ENCODE data around the gene GNB5. TPM values are rescaled to one million over a fixed set of nuclear protein-coding genes. Genes with fewer than 3 reads are reported as not detected.

Gene GNB5
- total and polyA plus RNA-seq, 2 of the 13 experiments (the other 11 are each of a cell fraction or from before 2014, with no cell fraction given): 13.7 to 14.4 TPM

DNA sequence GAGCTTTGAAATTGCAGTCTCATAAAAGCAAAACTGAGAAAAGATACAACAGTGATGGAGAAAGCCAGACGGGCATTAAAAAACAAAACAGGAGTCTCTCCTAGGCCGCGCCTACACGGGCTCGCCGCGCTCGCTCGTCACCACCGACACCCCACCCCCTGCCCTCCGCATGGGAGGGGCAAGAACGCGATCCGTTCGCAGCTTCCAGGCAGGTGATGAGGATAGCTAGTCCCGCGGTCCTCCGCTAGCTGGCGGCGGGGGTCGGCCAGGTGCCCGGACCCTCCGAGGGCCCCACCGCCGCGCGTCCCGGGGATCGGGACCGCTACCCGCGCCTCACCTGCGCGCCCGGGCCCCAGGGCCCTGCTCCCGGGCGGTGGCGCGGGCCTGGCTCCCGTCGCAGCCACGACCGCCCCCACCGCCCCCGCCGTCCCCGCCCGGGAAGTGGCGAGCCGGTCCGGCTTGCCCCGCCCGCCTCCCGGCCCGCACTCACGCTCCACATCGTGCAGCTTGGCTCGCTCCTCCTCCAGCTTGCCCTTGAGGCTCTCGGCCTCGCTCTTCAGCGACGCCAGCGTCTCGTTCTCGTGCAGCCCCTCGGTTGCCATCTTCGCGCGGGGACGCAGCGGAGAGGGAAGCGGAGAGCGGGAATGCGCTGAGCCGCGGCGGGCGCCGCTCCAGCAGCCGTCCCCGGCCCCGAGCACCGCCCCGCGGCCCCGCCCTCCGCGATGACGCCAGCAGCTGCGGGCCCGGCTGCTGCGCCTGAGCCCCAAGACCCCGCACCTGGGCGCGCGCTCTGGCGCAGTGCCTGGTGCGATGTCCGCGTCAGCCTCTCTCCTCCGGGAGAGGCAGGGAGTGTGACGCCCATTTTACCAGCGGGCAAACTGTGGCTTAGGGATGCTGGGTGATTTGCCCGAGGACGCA is 11.7 kb downstream of the GNB5 start (continued):
- TF ChIP-seq, protein P1, sequence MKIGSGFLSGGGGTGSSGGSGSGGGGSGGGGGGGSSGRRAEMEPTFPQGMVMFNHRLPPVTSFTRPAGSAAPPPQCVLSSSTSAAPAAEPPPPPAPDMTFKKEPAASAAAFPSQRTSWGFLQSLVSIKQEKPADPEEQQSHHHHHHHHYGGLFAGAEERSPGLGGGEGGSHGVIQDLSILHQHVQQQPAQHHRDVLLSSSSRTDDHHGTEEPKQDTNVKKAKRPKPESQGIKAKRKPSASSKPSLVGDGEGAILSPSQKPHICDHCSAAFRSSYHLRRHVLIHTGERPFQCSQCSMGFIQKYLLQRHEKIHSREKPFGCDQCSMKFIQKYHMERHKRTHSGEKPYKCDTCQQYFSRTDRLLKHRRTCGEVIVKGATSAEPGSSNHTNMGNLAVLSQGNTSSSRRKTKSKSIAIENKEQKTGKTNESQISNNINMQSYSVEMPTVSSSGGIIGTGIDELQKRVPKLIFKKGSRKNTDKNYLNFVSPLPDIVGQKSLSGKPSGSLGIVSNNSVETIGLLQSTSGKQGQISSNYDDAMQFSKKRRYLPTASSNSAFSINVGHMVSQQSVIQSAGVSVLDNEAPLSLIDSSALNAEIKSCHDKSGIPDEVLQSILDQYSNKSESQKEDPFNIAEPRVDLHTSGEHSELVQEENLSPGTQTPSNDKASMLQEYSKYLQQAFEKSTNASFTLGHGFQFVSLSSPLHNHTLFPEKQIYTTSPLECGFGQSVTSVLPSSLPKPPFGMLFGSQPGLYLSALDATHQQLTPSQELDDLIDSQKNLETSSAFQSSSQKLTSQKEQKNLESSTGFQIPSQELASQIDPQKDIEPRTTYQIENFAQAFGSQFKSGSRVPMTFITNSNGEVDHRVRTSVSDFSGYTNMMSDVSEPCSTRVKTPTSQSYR (CRISPR knock-in tag; IDR thresholded peaks at IDR 0.05; ENCODE audit: borderline replicate concordance): peak; percentile 45; the same call in 1 of the 2 replicates
- TF ChIP-seq ZNF878 (CRISPR knock-in tag; IDR thresholded peaks at IDR 0.05) (no peak), RFXAP (CRISPR knock-in tag; IDR thresholded peaks at IDR 0.05; ENCODE audit: borderline replicate concordance) (0 out of 2 replicates have a peak, but pooled peaks have one; percentile 25), SNRNP70 (IDR thresholded peaks at IDR 0.05; ENCODE audit: low read depth, low read length) (no peak), KAT7 (CRISPR knock-in tag; IDR thresholded peaks at IDR 0.05; ENCODE audit: borderline replicate concordance) (no peak), ZNF333 (CRISPR knock-in tag; IDR thresholded peaks at IDR 0.05; ENCODE audit: borderline replicate concordance) (no peak; the same call in 1 of the 2 replicates), ZNF776 (CRISPR knock-in tag; IDR thresholded peaks at IDR 0.05) (peak; percentile 31; the same call in 1 of the 2 replicates), TARDBP (CRISPR knock-in tag; IDR thresholded peaks at IDR 0.05) (no peak), ZNF296 (CRISPR knock-in tag; conservative IDR thresholded peaks at IDR 0.05) (peak; percentile 50; the same call in 1 of the 2 replicates), ELF1 (CRISPR knock-in tag; IDR thresholded peaks at IDR 0.05) (no peak), ELF3 (CRISPR knock-in tag; IDR thresholded peaks at IDR 0.05) (peak; percentile 6; the same call in 1 of the 2 replicates), ZNF589 (CRISPR knock-in tag; conservative IDR thresholded peaks at IDR 0.05) (no peak), KMT2B (CRISPR knock-in tag; IDR thresholded peaks at IDR 0.05) (peak; percentile 73; the same call in 1 of the 2 replicates), SP5 (CRISPR knock-in tag; IDR thresholded peaks at IDR 0.05; ENCODE audit: borderline replicate concordance, low read depth) (peak; percentile 29; the same call in 1 of the 2 replicates), NCOA2 (CRISPR knock-in tag; IDR thresholded peaks at IDR 0.05) (0 out of 2 replicates have a peak, but pooled peaks have one; percentile 12)
- TF ChIP-seq, protein P2, sequence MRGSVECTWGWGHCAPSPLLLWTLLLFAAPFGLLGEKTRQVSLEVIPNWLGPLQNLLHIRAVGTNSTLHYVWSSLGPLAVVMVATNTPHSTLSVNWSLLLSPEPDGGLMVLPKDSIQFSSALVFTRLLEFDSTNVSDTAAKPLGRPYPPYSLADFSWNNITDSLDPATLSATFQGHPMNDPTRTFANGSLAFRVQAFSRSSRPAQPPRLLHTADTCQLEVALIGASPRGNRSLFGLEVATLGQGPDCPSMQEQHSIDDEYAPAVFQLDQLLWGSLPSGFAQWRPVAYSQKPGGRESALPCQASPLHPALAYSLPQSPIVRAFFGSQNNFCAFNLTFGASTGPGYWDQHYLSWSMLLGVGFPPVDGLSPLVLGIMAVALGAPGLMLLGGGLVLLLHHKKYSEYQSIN (CRISPR knock-in tag; IDR thresholded peaks at IDR 0.05; ENCODE audit: borderline replicate concordance): no peak
- TF ChIP-seq, protein P3, sequence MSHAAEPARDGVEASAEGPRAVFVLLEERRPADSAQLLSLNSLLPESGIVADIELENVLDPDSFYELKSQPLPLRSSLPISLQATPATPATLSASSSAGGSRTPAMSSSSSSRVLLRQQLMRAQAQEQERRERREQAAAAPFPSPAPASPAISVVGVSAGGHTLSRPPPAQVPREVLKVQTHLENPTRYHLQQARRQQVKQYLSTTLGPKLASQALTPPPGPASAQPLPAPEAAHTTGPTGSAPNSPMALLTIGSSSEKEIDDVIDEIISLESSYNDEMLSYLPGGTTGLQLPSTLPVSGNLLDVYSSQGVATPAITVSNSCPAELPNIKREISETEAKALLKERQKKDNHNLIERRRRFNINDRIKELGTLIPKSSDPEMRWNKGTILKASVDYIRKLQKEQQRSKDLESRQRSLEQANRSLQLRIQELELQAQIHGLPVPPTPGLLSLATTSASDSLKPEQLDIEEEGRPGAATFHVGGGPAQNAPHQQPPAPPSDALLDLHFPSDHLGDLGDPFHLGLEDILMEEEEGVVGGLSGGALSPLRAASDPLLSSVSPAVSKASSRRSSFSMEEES (CRISPR knock-in tag; IDR thresholded peaks at IDR 0.05): 0 out of 2 replicates have a peak, but pooled peaks have one; percentile 17
- TF ChIP-seq, protein P4, sequence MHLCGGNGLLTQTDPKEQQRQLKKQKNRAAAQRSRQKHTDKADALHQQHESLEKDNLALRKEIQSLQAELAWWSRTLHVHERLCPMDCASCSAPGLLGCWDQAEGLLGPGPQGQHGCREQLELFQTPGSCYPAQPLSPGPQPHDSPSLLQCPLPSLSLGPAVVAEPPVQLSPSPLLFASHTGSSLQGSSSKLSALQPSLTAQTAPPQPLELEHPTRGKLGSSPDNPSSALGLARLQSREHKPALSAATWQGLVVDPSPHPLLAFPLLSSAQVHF (CRISPR knock-in tag; IDR thresholded peaks at IDR 0.05): peak; percentile 60; the same call in 1 of the 2 replicates
- TF ChIP-seq, protein P5, sequence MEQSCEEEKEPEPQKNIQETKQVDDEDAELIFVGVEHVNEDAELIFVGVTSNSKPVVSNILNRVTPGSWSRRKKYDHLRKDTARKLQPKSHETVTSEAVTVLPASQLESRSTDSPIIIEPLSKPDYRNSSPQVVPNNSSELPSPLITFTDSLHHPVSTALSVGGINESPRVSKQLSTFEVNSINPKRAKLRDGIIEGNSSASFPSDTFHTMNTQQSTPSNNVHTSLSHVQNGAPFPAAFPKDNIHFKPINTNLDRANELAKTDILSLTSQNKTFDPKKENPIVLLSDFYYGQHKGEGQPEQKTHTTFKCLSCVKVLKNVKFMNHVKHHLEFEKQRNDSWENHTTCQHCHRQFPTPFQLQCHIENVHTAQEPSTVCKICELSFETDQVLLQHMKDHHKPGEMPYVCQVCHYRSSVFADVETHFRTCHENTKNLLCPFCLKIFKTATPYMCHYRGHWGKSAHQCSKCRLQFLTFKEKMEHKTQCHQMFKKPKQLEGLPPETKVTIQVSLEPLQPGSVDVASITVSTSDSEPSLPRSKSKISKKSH (CRISPR knock-in tag; IDR thresholded peaks at IDR 0.05; ENCODE audit: borderline replicate concordance): peak; percentile 23; the same call in 1 of the 2 replicates
- TF ChIP-seq, protein P6, sequence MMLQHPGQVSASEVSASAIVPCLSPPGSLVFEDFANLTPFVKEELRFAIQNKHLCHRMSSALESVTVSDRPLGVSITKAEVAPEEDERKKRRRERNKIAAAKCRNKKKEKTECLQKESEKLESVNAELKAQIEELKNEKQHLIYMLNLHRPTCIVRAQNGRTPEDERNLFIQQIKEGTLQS (CRISPR knock-in tag; IDR thresholded peaks at IDR 0.05): no peak

All from HepG2 (cell line).